K562 (cell line): ENCODE results near the gene CDCP1. TPM values are rescaled to one million over a fixed set of nuclear protein-coding genes. Genes with fewer than 3 reads are reported as not detected.

Source experiments
- ATAC-seq: fragments of 200-7000 bp; cut with Tn5 transposase; 3 replicates; pipeline ENCODE4 v1.9.1; 2020; ENCODE audit warnings: moderate library complexity
- BruUV-seq: library from RNA; stranded (reverse); fragments of 400-500 nt; replicated peaks from 2 replicates; lab custom pipeline; 2021; lab: Mats Ljungman, UMichigan
- CTCF ChIA-PET: fragments of 300-600 bp; formaldehyde crosslinking; extraction: SDS; loops from one replicate; lab custom pipeline; 2021; ENCODE audit warnings: low intra/inter-chr PET ratio; lab: Yijun Ruan, JAX
- POLR2A ChIA-PET: fragments of 300-600, 350-650 bp; sonication (Branson Sonifier 250); formaldehyde crosslinking; extraction: SDS; loops from one replicate; lab custom pipeline; 2021; ENCODE audit warnings: antibody characterized with exemption, inconsistent platforms; lab: Yijun Ruan, JAX
- DNase-seq, 4 experiments: peaks; one replicate each; pipeline versions ENCODE4 v3.0.0 to v3.0.0-alpha.2; 2011 to 2018; ENCODE audit warnings: low spot score in 3 of 4, mixed read lengths in 3 of 4; ENCODE audit errors: extremely low read depth in 1 of 4
- FAIRE-seq: peaks from 2 replicates; lab custom pipeline; 2011; peaks lifted over from hg19 to GRCh38; lab: Jason Lieb, UNC
- H2AFZ ChIP-seq: 2 replicates; pipeline ENCODE4 v1.6.0; 2011; ENCODE audit warnings: low read depth, low read length, control low read depth, inconsistent platforms
- H3K27ac ChIP-seq: fragments of 200-600 bp; 3 replicates; pipeline ENCODE4 v1.8.0; 2011; ENCODE audit warnings: low read depth, mild to moderate bottlenecking, control low read depth, inconsistent platforms, low read length, moderate library complexity, mixed read lengths; ENCODE audit errors: extremely low read depth
- H3K27me3 ChIP-seq, 2 experiments: fragments of 300-600 bp in 1 of 2; 2 replicates in 1 of 2; 3 replicates in 1 of 2; pipeline versions ENCODE4 v1.6.0 to v1.8.0; 2011; ENCODE audit warnings: inconsistent platforms in 2 of 2, low read length in 2 of 2, mild to moderate bottlenecking in 1 of 2, mixed read lengths in 1 of 2, moderate library complexity in 1 of 2; ENCODE audit not compliant: control insufficient read depth in 2 of 2, insufficient read depth in 2 of 2
- H3K36me3 ChIP-seq: fragments of 300-600 bp; 3 replicates; pipeline ENCODE4 v1.8.0; 2011; ENCODE audit warnings: mild to moderate bottlenecking, low read length, inconsistent platforms; ENCODE audit not compliant: control insufficient read depth, insufficient read depth
- H3K4me1 ChIP-seq, 2 experiments: fragments of 200-600 bp in 1 of 2; replicated peaks in 1 of 2; 2 replicates in 1 of 2; 3 replicates in 1 of 2; pipeline versions ENCODE4 v1.5.1 to v1.8.0; 2011; ENCODE audit warnings: inconsistent platforms in 2 of 2, low read length in 2 of 2, mild to moderate bottlenecking in 1 of 2, mixed read lengths in 1 of 2, moderate library complexity in 1 of 2; ENCODE audit not compliant: control insufficient read depth in 2 of 2, insufficient read depth in 2 of 2
- H3K4me2 ChIP-seq: 2 replicates; pipeline ENCODE4 v1.6.1; 2011; ENCODE audit warnings: low read length, control low read depth, inconsistent platforms, mixed read lengths; ENCODE audit not compliant: insufficient read depth
- H3K4me3 ChIP-seq: fragments of 200-600 bp; sonication (generic), shearing (Covaris generic); 2 replicates; pipeline ENCODE4 v1.5.1; 2016; ENCODE audit warnings: control low read depth, inconsistent platforms
- H3K79me2 ChIP-seq: fragments of 200-600 bp; 3 replicates; pipeline ENCODE4 v1.8.0; 2011; ENCODE audit warnings: low read length, inconsistent platforms; ENCODE audit not compliant: control insufficient read depth, insufficient read depth
- H3K9ac ChIP-seq, 2 experiments: 2 replicates each; pipeline versions ENCODE4 v1.6.0 to v1.6.1; 2011; ENCODE audit warnings: low read depth in 2 of 2, low read length in 2 of 2, control low read depth in 1 of 2, inconsistent platforms in 1 of 2, mild to moderate bottlenecking in 1 of 2, mixed read lengths in 1 of 2; ENCODE audit not compliant: insufficient read depth in 1 of 2
- H3K9me1 ChIP-seq: one replicate; pipeline ENCODE4 v1.6.0; 2011; ENCODE audit warnings: inconsistent platforms, mild to moderate bottlenecking, low read length, moderate library complexity; ENCODE audit not compliant: control insufficient read depth, insufficient read depth
- H3K9me3 ChIP-seq: replicated peaks from 2 replicates; pipeline ENCODE4 v1.5.1; 2011; ENCODE audit warnings: low read depth, low read length, inconsistent platforms; ENCODE audit not compliant: control insufficient read depth, insufficient read depth
- H4K20me1 ChIP-seq: replicated peaks from 2 replicates; pipeline ENCODE4 v1.6.1; 2011; ENCODE audit warnings: low read length, inconsistent platforms, mixed read lengths; ENCODE audit not compliant: control insufficient read depth, insufficient read depth
- BRCA1 ChIP-seq, 2 experiments: fragments of 450-650 bp in 1 of 2; sonication (generic) in 1 of 2; formaldehyde crosslinking in 1 of 2; IDR thresholded peaks; 2 replicates each; pipeline versions ENCODE4 v1.5.0 to v1.6.1; 2017 to 2020; ENCODE audit warnings: mild to moderate bottlenecking in 1 of 2, missing genetic modification reagents in 1 of 2
- ELF4 ChIP-seq: fragments of 450-650 bp; formaldehyde crosslinking; IDR thresholded peaks from 2 replicates; pipeline ENCODE4 v1.4.0; 2022; ENCODE audit warnings: missing genetic modification characterization
- HNRNPUL1 ChIP-seq: fragments of 200-400 bp; formaldehyde crosslinking; IDR thresholded peaks from 2 replicates; pipeline ENCODE4 v1.6.1; 2017; ENCODE audit warnings: low read length
- NFYB ChIP-seq: IDR thresholded peaks from 2 replicates; pipeline ENCODE4 v1.6.1; 2011; ENCODE audit warnings: mild to moderate bottlenecking, moderate library complexity; ENCODE audit not compliant: insufficient read length; ENCODE audit errors: extremely low read depth
- NUFIP1 ChIP-seq: fragments of 450-650 bp; IDR thresholded peaks from 2 replicates; pipeline ENCODE4 v1.6.1; 2018; ENCODE audit not compliant: partially characterized antibody
- PYGO2 ChIP-seq: fragments of 450-650 bp; IDR thresholded peaks from 2 replicates; pipeline ENCODE4 v1.6.1; 2016; ENCODE audit warnings: mild to moderate bottlenecking, missing genetic modification characterization, moderate library complexity, missing compliant biosample characterization
- RBM15 ChIP-seq: fragments of 200-400 bp; formaldehyde crosslinking; IDR thresholded peaks from 2 replicates; pipeline ENCODE4 v1.6.1; 2018; ENCODE audit warnings: mild to moderate bottlenecking, low read length, moderate library complexity; ENCODE audit not compliant: insufficient read depth
- SIN3B ChIP-seq: fragments of 450-650 bp; IDR thresholded peaks from 2 replicates; pipeline ENCODE4 v1.6.1; 2017; ENCODE audit warnings: low read depth, mild to moderate bottlenecking, moderate library complexity
- ZFP30 ChIP-seq: fragments of 250-450 bp; sonication (Bioruptor Pico); IDR thresholded peaks from 2 replicates; pipeline ENCODE4 v1.8.0; 2022; ENCODE audit warnings: moderate library complexity, mild to moderate bottlenecking, inconsistent platforms, borderline replicate concordance
- ZNF232 ChIP-seq: sonication (generic); formaldehyde crosslinking; IDR thresholded peaks from 2 replicates; pipeline ENCODE4 v1.8.0; 2022; ENCODE audit warnings: mild to moderate bottlenecking, missing genetic modification reagents
- ZNF311 ChIP-seq: fragments of 250-450 bp; sonication (Bioruptor Pico); IDR thresholded peaks from 2 replicates; pipeline ENCODE4 v1.4.0; 2020; ENCODE audit warnings: mild to moderate bottlenecking, moderate library complexity
- WGBS: fragments of 100-300 bp; shearing (Covaris generic); methylation state at CpG from one replicate; pipeline ENCODE4 v1.1.6; 2016; ENCODE audit warnings: low coverage, mixed read lengths; ENCODE audit not compliant: insufficient coverage; ENCODE audit errors: missing lambda C conversion rate; 5-methylcytosine and 5-hydroxymethylcytosine counted together
- in situ Hi-C: fragments of 300-500 bp; cut with MboI; formaldehyde crosslinking; loops from 4 replicates; pipeline ENCODE4 v1.15.0; 2018; ENCODE audit warnings: inconsistent platforms, mixed read lengths
- intact Hi-C: fragments of 100-400 bp; cut with micrococcal nuclease; formaldehyde crosslinking; loops from 2 replicates; pipeline ENCODE4 v1.14.2; 2022
- polyA plus RNA-seq, 8 experiments: library from polyadenylated mRNA; depleted of rRNA in 4 of 8; stranded (reverse) in 5 of 8; unstranded in 3 of 8; fragments of >200 nt; fragmentation: Nextera tagmentation in 2 of 8; fragmentation: Illumina TruSeq in 1 of 8; extraction: Ambion mirVana in 2 of 8; extraction: Trizol in 1 of 8; gene quantifications; 2 replicates each; pipeline versions ENCODE4 v1.2.1 to v1.2.3, GENCODE V29; 2011 to 2014; ENCODE audit warnings: inconsistent platforms in 1 of 8, missing spikeins in 1 of 8
- total RNA-seq, 7 experiments: library from RNA; depleted of rRNA in 6 of 7; stranded (reverse); fragments of >200 nt in 6 of 7; fragmentation: Illumina TruSeq in 2 of 7; extraction: Trizol in 2 of 7; gene quantifications; 2 replicates each; pipeline versions ENCODE4 v1.2.1 to v1.2.3, GENCODE V29; 2011 to 2021; ENCODE audit warnings: low replicate concordance in 1 of 7
- TF ChIP-seq, protein P1 (sequence below): sonication (generic); formaldehyde crosslinking; IDR thresholded peaks from 2 replicates; pipeline ENCODE4 v1.8.1; 2023; ENCODE audit warnings: mild to moderate bottlenecking, missing genetic modification reagents
- TF ChIP-seq, protein P2 (sequence below), 2 experiments: fragments of 250-450 bp in 1 of 2; fragments of 450-650 bp in 1 of 2; sonication (Bioruptor Pico) in 1 of 2; IDR thresholded peaks; 2 replicates each; pipeline versions ENCODE4 v1.6.1 to v1.8.0; 2016 to 2021; ENCODE audit warnings: mild to moderate bottlenecking in 2 of 2, moderate library complexity in 2 of 2, missing compliant biosample characterization in 1 of 2, missing genetic modification characterization in 1 of 2
- TF ChIP-seq, protein P3 (sequence below): IDR thresholded peaks from 2 replicates; pipeline ENCODE4 v1.6.1; 2014; ENCODE audit warnings: antibody characterized with exemption
- TF ChIP-seq, protein P4 (sequence below): fragments of 450-650 bp; IDR thresholded peaks from 2 replicates; pipeline ENCODE4 v1.6.1; 2016; ENCODE audit warnings: missing biosample characterization, missing genetic modification characterization

Gene CDCP1
- total and polyA plus RNA-seq, 9 of the 15 experiments (the other 6 are each of a cell fraction or from before 2014, with no cell fraction given): 3.9 to 16.4 (median 5.2) TPM

DNA sequence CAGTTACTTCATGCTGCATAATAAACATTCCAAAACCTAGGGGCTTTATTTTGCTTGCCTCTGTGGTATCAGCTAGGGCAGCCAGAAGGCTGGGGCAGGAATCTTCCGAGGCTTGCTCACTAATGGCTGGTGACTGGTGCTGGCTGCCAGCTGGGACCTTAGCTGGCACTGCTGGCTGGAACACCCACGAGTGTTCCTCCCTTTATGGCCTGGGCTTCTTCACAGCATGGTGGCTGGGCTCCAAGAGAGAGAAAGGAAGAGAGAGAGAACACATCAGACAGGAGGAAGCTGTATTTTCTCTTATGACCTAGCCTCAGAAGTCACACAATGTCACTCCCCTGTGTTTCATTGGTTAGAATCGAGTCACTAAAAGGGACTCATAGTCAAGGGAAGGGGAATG, 23.9 kb upstream of the CDCP1 start:
- no TSS peak for BruUV-seq
- CTCF ChIA-PET: interaction anchor here (1.5 to 2.2 kb wide), 2 partner anchors 130 to 132 kb away, joined by 3 to 20 read pairs; no protein-coding TSS in a partner anchor
- 43% methylated on average over 3 of the region's 3 CpGs for WGBS
- intact Hi-C loops: loop anchor here (2.0 kb wide), 1 partner anchor 41 kb away; no protein-coding TSS in a partner anchor
- in situ Hi-C loops: no loop called here
- Histone ChIP-seq H3K4me1 (peaks cover 12 to 59% of the 10 kb centered on the region in 2 experiments), H3K9ac (peak overlapping the region in 1 of 2 experiments; percentile 38; a peak in 1 of 4 replicates), H3K9me3 (peaks cover 10% of the 10 kb centered on the region), H3K27me3 (no peaks in the 10 kb centered on the region), H3K36me3 (no peaks in the 10 kb centered on the region), H4K20me1 (no peaks in the 10 kb centered on the region), H2AFZ (peak overlapping the region; percentile 71), H3K27ac (no peak overlapping the region), H3K4me2 (no peak overlapping the region), H3K9me1 (peaks cover 4% of the 10 kb centered on the region), H3K4me3 (no peak overlapping the region), H3K79me2 (no peaks in the 10 kb centered on the region)
- POLR2A ChIA-PET: interaction anchor here (0.6 to 1.1 kb wide), 4 partner anchors 14 to 150 kb away, joined by 3 to 4 read pairs (median 3); no protein-coding TSS in a partner anchor
- ATAC-seq (no peak), FAIRE-seq (no peak), DNase-seq (no peak)
- no peak for TF ChIP-seq ELF4 (CRISPR knock-in tag)
- TF ChIP-seq, protein P1, sequence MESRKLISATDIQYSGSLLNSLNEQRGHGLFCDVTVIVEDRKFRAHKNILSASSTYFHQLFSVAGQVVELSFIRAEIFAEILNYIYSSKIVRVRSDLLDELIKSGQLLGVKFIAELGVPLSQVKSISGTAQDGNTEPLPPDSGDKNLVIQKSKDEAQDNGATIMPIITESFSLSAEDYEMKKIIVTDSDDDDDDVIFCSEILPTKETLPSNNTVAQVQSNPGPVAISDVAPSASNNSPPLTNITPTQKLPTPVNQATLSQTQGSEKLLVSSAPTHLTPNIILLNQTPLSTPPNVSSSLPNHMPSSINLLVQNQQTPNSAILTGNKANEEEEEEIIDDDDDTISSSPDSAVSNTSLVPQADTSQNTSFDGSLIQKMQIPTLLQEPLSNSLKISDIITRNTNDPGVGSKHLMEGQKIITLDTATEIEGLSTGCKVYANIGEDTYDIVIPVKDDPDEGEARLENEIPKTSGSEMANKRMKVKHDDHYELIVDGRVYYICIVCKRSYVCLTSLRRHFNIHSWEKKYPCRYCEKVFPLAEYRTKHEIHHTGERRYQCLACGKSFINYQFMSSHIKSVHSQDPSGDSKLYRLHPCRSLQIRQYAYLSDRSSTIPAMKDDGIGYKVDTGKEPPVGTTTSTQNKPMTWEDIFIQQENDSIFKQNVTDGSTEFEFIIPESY (CRISPR knock-in tag): no peak
- no peak for TF ChIP-seq PYGO2 (tag)
- no peak for TF ChIP-seq HNRNPUL1
- no peak for TF ChIP-seq ZNF232 (CRISPR knock-in tag)
- no peak for TF ChIP-seq NFYB
- TF ChIP-seq, protein P2, sequence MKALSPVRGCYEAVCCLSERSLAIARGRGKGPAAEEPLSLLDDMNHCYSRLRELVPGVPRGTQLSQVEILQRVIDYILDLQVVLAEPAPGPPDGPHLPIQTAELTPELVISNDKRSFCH (CRISPR knock-in tag; IDR thresholded peaks at IDR 0.05): no peak
- TF ChIP-seq, protein P2 (tag; IDR thresholded peaks at IDR 0.05): no peak
- TF ChIP-seq, protein P3, sequence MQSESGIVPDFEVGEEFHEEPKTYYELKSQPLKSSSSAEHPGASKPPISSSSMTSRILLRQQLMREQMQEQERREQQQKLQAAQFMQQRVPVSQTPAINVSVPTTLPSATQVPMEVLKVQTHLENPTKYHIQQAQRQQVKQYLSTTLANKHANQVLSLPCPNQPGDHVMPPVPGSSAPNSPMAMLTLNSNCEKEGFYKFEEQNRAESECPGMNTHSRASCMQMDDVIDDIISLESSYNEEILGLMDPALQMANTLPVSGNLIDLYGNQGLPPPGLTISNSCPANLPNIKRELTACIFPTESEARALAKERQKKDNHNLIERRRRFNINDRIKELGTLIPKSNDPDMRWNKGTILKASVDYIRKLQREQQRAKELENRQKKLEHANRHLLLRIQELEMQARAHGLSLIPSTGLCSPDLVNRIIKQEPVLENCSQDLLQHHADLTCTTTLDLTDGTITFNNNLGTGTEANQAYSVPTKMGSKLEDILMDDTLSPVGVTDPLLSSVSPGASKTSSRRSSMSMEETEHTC: no peak
- no peak for TF ChIP-seq ZNF311
- TF ChIP-seq, protein P4, sequence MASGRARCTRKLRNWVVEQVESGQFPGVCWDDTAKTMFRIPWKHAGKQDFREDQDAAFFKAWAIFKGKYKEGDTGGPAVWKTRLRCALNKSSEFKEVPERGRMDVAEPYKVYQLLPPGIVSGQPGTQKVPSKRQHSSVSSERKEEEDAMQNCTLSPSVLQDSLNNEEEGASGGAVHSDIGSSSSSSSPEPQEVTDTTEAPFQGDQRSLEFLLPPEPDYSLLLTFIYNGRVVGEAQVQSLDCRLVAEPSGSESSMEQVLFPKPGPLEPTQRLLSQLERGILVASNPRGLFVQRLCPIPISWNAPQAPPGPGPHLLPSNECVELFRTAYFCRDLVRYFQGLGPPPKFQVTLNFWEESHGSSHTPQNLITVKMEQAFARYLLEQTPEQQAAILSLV (tag): no peak
- no peak for TF ChIP-seq SIN3B
- TF ChIP-seq NUFIP1: no peak
- no peak for TF ChIP-seq BRCA1 (IDR thresholded peaks at IDR 0.05)
- no peak for TF ChIP-seq BRCA1 (CRISPR knock-in tag; IDR thresholded peaks at IDR 0.05)
- TF ChIP-seq ZFP30 (CRISPR knock-in tag): no peak
- TF ChIP-seq RBM15: no peak
